ENCODE data around the gene SRP68. TPM values are rescaled to one million over a fixed set of nuclear protein-coding genes. Genes with fewer than 3 reads are reported as not detected.

The SRP68 gene
- total RNA-seq, result 35.2 and 44.1 TPM in 2 replicates

DNA sequence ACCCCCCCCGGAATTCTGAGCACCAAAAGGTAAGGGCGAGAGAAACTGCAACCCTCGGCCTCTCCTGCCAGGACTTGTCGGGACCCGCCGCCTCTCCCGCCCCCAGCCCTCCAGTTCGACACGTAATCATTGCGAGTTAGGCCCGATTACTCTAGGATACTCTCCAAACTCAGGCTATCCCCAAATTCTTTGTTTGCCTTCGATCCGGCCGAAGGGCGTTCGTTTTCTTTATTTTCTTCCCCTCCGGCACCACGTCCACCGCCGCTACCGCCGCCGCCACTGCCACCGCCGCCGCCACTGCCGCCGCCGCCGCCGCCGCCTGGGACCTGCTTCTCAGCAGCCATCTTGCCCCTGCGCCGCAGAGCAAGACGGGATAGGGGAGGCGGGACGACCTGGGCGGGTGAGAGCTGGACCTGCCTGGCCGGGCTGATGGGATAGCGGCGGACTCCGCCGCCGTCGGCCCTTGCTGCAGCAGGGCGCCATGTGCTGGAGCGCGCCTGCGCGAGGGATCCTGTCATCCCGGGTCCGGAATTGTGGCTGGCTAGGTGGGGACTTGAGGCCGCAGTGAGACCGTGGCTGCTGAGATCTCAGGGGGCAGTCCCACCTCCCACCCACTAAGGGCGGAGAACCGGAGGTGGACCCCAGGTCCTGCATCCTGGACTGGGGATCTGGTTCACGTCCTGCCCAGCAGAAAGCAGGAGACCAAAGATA lies at the start of gene SRP68:
Gene SRP68 (minus strand): TSS at position 370 of the 711 bp plus-strand sequence. CDS start 26 bp downstream, at position 344.
- DNase-seq (ENCODE audit: low read depth, low spot score), result peak; percentile 80

DNA sequence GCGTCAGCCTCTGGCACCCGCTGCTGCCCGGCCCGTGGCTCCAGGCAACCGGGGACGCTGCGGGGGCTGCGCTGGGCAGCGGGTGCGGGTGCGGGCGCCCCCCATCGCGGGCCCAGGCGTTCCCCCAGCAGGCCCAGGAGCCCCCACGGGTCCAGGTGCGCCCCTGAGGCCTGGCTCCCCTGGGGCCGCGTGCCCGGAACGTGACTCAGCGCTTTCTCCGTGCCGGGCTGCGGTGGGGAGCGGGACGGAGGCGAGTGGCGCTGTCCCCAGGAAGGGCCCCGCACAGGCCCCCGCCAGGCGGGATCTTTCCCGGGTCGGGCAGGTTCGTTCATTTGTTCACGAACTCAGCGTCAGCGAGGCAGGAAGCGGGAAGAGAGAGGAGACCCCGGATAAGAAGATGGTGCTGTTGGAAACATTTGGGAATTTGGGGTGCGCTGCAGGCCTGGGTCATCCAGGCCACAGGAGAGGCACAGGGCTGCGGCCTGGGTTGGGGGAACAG lies 49.7 kb upstream of the SRP68 start:
- no peak for DNase-seq (ENCODE audit: low read depth, low spot score)

DNA sequence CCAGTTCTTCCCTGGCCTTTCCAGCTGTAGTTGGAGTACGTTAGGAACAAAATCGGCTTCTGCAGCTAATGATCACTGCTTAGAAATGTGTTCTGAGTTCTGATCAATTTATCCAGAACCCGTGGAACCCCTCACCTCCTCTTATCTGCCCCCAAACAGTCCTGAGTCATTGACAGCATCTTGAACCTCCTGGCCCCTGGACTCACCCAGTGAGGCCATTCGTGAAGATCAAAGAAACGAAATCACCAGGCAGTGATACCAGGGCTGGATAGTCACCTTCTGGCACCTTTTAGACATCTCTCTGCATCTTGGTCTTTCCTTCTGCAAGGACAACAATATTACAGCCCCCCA lies 48.3 kb upstream of the SRP68 start:
- no peak for DNase-seq (ENCODE audit: low read depth, low spot score)

DNA sequence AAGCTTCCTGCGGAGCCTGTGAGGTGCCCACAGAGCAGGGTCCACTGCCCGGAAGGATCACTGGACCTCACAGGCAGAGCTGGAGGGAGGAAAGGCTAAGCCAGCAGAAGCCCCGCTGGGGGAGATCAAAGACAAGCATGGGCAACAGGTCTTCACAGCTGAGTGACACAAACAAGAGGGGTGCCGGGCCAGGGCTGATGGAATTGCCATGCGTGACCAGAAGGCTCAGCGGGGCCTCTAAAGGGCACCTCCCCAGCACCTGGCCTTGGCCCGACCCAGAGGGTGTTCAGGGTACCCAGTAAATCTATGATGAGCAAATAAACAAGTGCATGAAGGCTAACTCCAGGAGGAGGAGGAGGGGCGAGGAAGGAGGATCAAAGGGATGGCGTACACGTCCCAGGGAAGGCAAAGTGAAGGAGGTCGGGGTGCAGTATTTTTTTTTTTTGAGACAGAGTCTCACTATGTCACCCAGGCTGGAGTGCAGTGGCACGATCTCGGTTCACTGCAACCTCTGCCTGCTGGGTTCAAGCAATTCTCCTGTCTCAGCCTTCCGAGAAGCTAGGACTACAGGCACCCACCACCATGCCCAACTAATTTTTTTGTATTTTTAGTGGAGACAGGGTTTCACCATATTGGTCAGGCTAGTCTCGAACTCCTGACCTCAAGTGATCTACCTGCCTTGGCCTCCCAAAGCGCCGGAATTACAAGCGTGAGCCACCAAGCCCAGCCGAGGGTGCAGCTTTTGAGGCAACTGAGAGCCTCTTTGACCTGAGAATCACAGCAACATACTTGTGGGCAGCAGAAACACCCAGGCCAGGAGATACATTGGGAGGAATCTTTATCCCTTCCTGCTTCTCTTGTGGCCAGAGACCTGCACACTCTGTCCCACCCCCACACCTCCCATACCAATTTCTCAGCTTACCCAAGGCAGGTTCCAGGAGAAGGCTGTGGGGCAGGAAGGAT lies 47.4 kb upstream of the SRP68 start:
- DNase-seq (ENCODE audit: low read depth, low spot score), result no peak

DNA sequence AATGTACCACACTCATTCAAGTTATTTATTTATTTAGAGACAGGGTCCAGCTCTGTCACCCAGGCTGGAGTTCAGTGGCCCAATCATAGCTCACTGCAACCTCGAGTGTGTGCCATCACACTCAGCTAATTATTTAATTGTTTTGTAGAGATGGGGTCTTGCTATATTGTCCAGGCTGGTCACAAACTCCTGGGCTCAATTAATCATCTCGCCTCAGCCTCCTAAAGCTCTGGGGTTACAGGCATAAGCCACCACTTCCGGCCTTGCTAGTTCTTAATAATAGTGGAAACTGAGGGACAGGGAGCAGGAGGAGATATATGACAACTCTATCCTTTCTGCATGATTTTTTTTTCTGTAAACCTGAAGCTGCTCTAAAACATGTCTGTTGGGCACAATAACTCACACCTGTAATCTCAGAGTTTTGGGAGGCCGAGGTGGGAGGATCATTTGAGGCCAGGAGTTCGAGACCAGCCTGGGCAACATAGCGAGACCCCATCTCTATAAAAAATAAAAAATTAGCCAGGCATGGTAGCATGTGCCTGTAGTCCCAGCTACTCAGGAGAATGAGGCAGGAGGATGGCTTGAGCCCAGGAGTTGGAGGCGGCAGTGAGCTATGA lies 42.9 kb upstream of the SRP68 start:
- no peak for DNase-seq (ENCODE audit: low read depth, low spot score)

DNA sequence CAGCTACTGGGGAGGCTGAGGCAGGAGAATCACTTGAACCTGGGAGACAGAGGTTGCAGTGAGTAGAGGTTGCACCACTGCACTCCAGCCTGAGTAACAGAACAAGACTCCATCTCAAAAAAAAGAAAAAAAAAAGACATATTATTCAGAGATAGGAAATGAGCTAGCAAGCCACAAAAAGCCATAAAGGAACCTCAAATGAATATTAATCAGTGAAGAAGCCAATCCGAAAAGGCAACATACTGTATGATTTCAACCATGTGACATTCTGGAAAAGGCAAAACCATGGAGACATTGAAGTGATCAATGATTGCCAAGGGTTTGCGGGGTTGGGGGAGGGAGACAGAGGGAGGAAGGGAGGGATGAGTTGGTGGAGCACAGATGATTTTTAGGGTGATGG lies 39.6 kb upstream of the SRP68 start:
- DNase-seq (ENCODE audit: low read depth, low spot score), result no peak

DNA sequence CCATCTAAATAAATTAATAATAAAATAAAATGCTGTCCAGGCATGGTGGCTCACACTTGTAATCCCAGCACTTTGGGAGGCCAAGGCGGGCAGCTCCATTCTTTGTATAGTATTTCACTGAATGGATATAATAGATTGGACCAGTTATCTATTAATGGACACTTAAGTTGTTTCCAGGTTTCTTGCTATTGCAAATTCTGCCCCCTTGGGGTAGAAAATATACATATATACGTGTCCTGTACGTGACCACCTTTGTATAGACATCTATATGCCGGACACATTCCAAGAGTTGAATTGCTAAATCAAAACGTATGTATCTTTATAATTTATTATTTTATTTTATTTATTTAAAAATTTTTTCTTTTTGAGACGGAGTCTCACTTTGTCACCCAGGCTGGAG lies 35.2 kb upstream of the SRP68 start:
- DNase-seq (ENCODE audit: low read depth, low spot score), result no peak

DNA sequence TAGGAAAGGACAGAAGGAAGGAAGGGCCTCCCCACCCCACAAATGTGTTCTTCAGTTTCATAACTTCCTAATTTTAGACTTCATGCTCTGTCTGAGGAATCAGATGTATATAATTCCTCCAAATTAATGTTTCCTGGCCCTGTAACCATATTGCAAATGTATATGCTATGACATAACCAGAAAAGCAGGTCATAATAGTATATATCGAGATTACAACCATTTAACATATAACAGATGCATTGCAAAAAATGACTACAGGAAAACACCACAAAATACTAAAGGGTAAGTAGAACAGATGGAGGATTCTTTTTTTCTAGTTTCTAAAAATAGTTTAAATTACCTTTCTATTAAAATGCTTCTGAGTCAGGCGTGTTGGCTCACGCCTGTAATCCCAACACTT lies 34.4 kb upstream of the SRP68 start:
- DNase-seq (ENCODE audit: low read depth, low spot score), result no peak

DNA sequence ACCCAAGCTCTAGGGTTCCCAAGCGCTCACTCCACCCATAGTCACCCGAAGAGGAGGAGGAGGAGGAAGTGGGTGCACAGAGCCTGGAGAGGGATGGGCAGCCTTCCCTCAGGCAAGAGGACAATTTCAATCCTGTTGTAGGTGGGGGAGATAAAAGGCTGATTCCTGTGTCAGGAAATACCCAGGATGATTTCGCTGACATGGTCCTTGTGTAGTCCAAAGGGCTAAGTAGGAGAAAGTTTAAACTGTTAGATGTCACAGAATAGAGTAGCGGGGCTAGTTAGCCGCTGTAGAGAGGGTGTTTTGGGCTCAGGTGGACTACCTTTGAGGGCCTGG lies 32.5 kb upstream of the SRP68 start:
- DNase-seq (ENCODE audit: low read depth, low spot score), result no peak

DNA sequence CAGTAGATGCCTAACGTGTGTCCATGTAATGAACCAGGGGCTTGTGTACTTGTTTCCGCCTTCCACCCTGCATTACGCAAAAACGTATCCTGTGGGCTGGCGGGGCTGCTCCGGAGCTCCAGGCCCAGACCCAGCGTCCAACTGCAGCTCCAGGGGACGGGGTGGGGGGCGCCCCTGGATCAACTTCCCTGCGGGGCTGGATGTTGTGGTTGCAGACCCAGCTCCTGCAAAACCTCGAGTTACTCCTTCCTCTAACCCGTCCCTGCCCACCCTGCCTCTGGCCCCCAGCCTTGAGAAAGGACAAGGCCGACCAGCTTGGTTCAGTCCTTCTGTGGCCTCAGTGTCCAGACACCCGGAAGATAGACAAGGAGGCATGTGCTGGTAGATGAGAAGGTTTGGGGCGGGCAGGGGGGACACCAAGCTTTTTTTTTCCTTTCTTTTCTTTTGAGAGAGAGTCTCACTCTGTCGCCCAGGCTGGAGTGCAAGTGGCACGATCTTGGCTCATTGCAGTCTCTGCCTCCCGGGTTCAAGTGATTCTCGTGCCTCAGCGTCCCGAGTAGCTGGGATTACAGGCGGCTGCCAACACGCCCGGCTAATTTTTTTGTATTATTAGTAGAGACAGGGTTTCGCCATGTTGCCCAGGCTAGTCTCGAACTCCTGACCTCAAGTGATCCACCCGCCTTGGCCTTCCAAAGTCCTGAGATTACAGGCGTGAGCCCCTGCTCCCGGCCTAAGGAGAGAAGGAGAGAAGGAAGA lies 32.0 kb upstream of the SRP68 start:
- no peak for DNase-seq (ENCODE audit: low read depth, low spot score)

DNA sequence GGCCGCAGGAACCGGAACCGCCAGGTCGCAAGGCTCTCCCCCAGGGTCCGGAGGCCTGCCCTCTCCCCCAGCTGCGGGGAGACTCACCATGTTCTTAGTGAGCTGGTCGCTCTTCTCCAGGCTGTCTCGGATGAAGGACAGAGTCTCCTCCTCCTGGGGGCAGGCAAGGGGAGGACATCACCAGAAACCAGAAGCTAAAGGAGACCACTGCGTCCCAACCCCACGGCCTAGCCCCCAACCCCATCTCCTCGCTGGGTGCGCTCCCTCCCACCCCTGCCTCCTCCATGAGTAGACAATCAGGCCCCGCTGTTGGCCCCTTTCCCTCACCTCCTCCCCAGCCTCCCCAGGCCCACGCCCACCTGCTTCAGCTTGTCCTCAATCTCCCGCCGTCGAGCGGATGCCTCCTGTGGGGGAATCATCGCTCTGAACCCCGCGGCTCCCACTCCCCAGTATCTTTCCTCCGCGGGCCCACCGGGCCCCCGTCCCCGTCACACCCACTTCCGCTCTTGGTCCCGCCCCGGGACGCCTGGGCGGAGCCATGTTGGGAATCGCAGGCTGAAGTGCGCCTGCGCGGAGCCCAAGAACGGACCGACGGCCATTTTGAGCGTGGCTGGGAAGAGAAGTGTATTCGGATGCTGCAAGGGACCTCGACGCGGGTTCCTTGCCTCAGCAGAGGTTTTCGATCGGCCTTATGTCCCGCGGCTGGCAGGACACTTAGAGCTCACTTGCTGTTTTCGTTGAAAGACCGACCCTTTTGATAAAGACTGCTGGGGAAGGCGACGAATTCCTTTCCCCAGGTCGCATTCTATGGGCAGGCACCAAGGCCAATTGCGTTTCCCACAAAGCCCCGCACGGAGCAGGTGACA lies 31.2 kb upstream of the SRP68 start, which contains the start of gene EXOC7:
Gene EXOC7 (minus strand): TSS at position 514 of the 866 bp plus-strand sequence. CDS start 95 bp downstream, at position 419.
- peak; percentile 46 for DNase-seq (ENCODE audit: low read depth, low spot score)

DNA sequence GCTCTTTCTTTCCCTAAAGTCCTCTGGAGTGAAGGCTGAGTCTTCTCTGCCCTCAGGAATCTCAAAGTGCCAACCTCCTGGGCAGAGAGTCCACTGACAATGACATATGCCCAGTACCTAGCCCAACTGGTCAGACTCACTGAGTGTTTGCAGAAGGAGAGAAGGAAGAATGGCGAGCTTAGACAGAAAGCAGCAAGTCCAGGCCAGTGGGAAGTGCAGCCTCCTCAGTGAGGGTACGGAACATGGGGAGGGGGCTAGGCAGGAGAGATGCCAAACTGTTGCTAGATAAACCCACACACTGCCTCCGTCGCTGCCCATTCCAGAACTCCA lies 30.6 kb upstream of the SRP68 start:
- DNase-seq (ENCODE audit: low read depth, low spot score), result no peak

DNA sequence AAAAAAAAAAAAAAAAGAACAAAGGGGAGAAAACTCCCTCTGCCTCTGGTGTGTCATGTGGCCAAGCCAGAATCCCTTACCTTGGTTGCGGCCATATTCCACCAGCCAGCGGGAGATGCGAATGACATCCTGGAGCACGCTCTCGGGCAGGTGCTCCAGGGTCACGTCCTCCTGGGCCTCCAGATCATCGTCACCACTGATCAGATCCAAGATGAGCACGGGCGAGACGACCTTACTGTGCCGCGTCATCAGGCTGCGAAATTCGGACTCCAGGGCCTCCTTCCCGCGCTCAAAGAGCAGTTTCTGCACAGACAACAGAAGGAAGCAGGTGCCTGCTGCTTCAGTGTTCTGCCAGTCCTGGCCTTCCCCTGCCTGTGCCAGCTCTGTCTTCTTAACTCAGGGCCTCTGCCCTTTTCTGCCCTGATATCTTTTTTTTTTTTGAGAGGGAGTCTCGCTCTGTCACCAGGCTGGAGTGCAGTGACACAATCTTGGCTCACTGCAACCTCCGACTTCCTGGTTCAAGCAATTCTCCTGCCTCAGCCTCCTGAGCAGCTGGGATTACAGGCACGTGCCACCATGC lies 25.5 kb upstream of the SRP68 start:
- no peak for DNase-seq (ENCODE audit: low read depth, low spot score)

DNA sequence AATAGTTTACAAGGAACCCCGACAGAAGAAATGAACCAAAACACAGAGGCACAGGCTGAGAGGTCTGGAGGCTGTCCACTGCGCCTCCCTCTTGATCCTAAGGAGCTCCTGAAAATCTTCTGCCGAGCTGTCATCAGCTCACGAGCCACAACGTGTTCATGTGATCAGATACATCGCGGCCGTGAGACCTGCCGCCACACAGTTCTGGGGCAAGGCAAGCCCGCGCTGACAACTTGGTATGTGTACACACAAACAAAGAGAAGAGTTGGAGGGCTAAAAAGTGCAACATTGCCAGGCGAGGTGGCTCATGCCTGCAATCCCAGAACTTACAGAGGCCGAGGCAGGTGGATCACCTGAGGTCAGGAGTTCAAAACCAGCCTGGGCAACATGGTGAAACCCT lies 23.6 kb upstream of the SRP68 start:
- DNase-seq (ENCODE audit: low read depth, low spot score), result no peak

DNA sequence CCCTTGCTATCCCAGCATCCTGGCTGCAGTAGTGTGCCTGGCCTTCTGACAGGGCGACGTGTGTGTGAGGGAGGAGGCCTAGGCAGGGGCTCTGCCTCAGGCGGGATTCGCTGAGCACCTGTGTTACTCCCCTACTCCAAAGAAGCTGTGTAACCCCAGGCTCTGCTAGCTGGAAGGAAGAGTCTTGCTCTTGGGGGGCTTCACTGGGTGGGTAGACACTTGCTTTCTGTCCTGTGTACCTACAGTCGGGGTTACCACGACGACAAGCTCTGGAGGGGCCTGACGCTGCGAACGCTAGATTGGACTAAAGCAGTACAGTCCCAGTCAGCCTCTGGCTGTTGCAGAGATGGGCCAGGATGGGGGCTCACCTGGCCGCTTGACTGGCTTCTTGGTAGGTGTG lies 21.7 kb upstream of the SRP68 start:
- DNase-seq (ENCODE audit: low read depth, low spot score), result no peak

DNA sequence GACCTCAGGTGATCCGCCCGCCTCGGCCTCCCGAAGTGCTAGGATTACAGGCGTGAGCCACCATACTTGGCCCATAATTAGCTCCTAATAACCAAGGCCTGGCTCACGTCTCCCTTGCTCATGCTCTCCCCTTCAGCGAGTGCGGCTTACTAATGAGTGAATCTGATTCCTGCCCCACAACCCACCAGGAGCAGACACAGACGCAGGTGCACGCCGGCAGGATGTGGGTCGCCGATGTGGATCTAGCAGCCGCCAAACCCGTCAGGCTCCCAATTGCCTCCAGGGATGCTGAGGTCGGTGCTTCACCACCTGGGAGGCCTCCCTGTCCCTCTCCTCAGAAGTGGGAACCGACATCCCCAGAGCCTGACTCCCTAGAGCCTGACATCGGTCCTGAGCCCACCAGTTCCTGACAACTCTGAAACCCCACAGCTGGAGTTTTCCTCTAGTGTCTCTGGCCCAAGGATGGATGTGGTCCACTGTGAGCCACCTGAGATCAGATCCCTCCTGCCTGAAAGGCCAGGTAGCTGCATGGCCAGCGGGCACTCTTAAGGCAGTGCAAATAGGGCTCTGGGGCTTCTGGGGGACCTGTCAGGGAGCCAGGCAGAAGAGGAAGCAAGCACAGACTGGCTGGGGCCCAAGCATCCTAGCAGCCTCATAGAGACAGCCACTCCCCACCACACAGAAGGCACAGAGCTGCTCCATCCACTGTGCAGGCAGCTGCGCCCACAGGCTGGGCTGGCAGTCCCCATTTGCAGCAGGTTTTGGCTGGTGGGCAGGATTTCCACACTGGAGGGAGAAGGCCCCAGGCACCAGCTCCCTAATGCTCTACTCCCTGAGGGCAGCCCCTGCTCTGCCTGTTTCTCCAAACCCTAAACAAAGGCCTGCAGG lies 20.5 kb upstream of the SRP68 start:
- no peak for DNase-seq (ENCODE audit: low read depth, low spot score)

DNA sequence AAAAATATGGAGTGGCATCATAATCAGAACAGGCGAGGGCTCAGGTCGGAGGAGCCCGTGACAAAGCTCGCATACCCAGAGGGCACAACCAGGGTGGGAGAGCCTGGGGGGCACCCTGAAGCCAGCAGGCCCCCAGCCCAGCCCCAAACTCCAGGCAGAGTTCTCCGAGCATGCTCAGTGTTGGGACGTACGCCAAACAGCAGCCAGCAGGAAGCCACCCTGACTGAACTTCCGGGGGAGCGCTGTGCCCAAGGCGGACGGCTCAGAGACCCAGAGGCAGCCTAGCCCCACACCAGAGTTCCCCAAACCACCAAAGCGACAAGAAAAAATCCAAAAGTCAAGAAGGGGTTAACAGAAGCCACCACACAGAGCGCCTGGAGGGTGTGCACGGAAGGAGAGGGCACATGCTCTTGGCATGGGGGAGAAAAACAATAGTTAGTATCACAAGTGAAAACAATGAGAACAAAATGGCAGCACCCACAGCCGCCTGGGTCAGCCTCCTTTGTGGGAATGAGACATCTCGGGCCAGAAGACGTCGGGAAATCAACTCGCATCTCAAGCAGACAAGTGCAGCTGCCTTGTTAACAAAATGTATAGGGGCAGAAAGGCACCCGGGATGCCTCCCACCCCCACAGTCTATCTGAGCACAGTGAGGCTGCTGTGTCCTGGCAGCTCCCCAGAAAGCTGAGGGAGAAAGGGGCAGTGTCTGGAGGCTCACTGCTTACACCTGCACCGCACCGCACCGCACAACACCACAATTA lies 19.4 kb upstream of the SRP68 start:
- DNase-seq (ENCODE audit: low read depth, low spot score), result no peak

DNA sequence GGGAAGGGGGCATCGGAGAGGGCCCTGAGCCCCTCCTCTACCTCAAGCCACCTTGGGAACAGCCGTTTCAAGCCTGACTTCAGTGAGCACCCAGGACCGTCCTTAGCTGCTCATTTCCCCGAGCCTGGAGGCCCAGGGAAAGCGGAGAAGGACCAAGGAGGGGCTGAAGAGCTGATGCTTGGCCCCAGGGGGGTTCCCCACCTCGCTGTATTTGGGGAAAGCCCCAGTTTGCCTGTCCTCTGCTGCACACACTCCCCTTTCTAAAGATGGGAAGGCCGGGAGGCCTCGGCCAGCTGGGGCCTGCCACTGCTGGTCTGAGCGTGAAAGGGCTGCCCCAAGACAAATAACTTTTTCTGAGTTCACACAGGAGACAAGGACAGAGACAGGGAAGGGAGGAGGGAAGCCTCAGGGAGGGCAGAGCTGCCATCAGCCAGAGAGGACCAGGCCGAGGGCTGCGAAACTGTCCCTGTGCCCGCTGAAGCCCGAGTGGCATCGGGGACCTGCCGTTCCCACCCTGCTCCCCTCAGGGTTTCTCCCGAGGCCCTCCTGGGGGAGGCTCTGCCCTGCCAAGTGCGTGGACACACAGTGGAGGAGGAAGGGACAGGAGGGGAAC lies 18.3 kb upstream of the SRP68 start:
- DNase-seq (ENCODE audit: low read depth, low spot score), result no peak

Data from pulmonary artery endothelial cell (primary cell).